Inferior parietal cortex (tissue), 1 donor: ENCODE results near the gene ATOX1.
"Not testable (repeated sequence)": the region's sequence is repeated elsewhere in the genome, so short reads cannot be mapped to it uniquely, and the experiment has no call there.

Source experiments
- DNase-seq: peaks from one replicate; pipeline ENCODE4 v3.0.0-alpha.2; 2016; ENCODE audit errors: extremely low spot score

The ATOX1 gene, protein sequence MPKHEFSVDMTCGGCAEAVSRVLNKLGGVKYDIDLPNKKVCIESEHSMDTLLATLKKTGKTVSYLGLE

DNA sequence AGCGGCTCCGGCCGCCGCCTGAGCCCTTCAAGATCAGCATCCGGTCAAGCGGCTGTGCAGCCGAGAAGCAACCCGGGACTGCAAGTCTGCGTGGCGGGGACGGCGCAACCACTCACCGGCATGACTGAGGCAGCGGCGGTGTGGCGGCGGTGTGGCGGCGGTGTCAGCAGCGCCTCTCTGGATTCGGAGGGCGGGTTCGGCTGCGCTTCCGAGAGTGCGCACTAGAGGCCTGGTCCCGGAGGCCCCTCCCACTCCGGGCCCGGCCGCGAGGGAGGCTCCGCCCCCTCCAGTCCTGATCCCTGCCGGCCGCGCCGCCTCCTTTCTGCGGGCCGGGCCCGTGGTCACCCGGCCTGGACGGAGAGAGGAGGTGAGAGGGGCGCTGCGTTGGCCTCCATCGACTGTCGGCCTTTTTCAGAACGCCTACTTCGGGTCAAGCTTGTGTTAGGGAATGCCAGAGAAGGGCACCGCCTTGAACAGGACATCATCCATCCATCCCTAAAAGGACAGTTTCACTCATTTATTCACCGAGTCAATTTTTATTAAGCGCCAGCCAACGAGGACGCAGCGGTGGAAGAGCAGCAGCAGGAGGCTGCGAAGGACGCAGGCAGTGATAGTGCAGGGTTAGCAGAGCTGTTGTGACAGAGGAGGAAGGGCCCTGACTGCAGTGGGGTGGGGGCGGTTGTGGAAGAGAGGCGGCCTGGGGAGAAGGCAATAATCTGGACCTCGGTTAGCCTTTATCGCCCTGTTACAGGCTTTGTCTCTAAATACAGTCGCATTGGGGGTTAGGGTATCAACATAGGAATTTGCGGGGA is at the start of gene ATOX1:
Gene ATOX1 (minus strand): TSS at position 202 of the 812 bp plus-strand sequence. CDS start 80 bp downstream, at position 122.
- DNase-seq: peak; percentile 92

GRCh38 chr5:151805414-151806223 is 47.2 kb upstream of the ATOX1 start:
- DNase-seq: no peak

DNA sequence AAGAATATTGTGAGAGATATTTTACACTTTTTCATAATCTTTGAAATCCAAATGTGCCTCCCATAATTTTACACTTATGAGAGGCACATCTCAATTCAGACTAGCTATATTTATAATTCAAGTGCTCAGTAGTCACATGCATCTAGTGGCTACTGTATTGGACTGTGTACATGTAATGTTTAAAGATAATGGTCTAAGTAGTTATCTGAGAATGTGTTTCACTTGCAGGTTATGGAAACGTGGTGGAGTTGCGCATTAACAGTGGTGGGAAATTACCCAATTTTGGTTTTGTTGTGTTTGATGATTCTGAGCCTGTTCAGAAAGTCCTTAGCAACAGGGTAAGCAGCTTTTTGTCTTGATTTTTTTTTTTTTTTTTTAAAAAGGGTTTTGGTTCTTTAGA is 42.1 kb upstream of the ATOX1 start:
- no peak for DNase-seq

GRCh38 chr5:151799407-151799806 is 41.0 kb upstream of the ATOX1 start:
- DNase-seq: no peak

DNA sequence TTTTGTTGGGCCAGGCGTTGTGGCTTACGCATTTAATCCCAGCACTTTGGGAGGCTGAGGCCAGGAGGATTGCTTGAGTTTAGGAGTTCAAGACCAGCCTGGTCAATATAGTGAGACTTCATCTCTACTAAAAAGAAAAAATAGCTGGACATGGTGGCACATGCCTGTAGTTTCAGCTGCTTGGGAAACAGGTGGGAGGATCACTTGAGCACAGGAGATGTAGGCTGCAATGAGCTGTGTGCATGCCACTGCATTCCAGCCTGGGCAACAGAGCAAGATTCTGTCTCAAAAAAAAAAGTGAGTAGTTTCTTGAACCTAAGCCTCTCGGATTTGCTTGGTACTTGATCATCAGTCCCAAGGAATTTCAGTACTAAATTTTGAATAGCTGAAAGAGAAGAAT is 40.2 kb upstream of the ATOX1 start:
- DNase-seq: no peak

DNA sequence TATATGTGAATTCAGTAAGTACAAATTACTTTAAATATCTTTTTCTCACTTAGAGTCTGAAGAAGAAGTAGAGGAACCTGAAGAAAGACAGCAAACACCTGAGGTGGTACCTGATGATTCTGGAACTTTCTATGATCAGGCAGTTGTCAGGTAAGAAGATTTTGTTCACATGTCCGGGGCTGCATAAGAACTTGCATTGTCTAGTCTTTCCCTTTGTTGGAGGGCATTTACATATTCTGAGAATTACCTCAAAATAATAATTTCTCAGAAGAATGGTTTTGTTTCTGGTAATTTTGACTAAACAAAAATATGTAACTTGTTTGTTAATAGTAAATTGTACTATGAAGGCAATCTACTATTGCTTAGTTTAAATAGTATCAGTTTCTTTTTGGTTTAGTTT is 37.0 kb upstream of the ATOX1 start:
- DNase-seq: no peak

- DNase-seq: no peak
These were observed 34.9 kb upstream of the ATOX1 start for GRCh38 chr5:151793358-151793757.

DNA sequence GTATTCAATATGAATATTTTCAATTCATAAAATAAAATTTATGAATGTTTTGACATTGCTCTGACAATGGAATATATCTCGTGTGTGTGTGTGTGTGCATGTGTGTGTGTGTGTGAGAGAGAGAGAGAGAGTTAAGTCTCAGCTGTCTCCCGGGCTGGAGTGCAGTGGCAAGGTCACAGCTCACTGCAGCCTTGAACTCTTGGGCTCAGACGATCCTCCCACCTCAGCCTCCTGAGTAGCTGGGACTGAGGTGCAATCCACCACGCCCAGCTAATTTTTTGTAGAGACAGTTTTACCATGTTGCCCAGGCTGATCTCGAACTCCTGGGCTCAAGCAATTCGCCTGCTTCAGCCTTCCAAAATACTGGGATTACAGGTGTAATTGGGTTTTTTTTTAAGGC is 29.4 kb upstream of the ATOX1 start:
- no peak for DNase-seq

DNA sequence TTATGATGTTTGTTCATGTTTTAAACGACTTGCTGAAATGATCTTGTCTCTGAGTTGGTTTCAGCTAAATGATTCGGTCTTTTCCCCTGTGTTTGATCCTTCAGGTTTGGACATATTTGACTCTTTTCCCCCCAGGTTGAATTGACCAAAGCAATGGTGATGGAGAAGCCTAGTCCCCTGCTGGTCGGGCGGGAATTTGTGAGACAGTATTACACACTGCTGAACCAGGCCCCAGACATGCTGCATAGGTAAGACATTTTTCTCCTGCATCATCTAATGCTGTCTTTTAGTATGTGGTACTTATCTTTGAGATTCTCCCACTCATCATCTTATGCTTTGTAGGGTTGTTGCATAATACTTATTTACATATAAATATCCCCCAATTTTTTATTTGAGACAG is 28.0 kb upstream of the ATOX1 start:
- DNase-seq: no peak

- DNase-seq: no peak
These were observed 25.7 kb upstream of the ATOX1 start for GRCh38 chr5:151784141-151784540.

GRCh38 chr5:151783664-151784063 is 25.2 kb upstream of the ATOX1 start:
- not testable (repeated sequence) for DNase-seq

GRCh38 chr5:151781201-151781600 is 22.8 kb upstream of the ATOX1 start:
- DNase-seq: no peak

- DNase-seq: no peak
These were observed 21.9 kb upstream of the ATOX1 start for GRCh38 chr5:151780348-151780747.

DNA sequence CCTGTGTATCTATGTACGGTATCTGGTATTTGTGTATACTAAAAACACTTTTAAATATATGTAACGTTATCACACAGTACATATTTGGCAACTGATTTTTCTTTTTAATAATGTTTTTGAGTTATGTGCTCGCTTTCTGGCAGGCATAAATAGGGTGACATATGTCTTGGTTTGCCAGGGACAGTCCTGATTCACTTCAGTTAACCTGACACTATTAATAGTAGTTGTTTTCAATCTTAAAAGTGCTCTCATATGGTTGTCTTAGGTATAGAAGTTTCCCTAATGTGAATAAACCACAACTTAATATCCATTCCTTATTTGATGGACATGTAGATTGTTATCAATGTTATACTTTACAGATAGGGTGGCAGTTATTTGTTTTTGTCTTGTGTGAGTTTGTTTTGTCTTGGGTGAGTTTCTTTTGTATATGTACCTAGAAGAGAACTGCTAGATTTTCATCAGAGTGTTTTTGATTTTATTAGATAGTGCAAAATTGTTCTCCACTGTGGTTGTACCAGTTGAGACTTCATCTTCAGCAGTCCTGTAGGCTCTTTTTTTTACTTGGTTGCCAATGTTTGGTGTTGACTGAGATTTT is 21.2 kb upstream of the ATOX1 start:
- DNase-seq: no peak

DNA sequence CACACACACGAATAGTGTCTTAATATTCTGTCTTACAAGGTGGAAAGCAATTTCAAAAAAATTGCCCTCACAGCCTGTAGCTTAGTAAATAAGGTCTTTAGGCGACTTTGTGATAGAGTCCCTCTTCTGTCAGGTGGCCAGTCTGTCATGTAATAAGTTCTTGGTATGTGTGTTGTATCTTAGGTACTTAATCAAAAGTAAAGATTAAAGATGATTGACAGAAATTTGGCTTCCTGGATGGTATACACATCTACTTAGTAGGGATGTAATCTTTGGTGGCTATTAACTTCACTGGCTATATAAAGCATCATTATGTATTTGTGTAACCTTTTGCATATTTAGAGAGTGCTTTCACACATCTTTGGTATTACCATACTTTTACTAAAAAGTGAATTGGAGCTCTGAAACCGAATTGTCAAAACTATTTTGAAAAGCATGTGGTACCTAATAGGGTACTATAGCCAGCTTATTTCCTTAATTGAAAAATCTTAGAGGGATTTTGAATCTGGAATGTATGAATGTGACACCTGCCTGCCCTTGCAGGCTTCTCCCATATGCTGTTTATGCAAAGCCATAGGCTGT is 16.7 kb upstream of the ATOX1 start:
- no peak for DNase-seq

GRCh38 chr5:151773951-151774350 is 15.5 kb upstream of the ATOX1 start:
- DNase-seq: no peak

GRCh38 chr5:151772846-151773561 is 14.6 kb upstream of the ATOX1 start:
- DNase-seq: peak; percentile 32

DNA sequence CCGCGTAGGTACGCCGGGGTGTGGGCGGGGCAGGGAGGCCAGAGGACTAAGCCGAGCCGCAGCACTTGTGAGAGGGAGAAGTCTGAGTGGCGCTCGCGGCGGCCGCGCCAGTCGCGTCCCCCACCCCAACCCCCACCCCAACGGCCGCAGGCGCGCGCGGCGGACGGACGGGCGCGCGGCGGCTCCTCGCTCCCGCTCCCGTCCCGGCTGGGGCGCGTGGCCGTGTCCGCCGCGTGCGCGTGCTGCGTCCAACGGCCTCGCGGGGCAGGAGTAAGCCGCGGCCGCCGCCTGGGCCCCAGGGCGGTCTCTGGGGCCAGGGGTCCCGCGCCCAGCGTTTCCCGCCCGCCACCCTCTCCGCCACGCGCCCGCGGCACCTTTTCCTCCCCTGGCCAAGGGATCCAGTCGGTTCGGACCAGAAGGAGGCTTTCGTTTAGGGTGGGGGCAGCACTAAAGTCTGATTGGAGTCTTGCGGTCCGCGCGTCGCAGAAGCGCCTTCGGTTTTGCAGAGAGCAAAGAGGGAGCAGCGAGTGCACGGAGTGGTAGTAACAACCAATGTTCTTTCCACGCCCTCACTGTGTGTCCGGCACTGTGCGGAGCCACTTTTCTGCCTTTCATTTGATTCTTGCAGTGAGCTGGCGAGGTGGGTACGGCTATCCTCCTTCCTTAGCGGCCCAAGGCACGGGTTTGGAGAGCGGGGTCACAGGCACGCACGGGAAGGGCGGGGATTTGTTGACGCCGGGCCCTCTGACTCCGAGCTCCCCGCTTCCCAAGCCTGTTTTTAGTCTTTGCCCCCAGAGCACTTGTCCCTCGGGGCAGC is 13.8 kb upstream of the ATOX1 start:
- peak; percentile 27 for DNase-seq

DNA sequence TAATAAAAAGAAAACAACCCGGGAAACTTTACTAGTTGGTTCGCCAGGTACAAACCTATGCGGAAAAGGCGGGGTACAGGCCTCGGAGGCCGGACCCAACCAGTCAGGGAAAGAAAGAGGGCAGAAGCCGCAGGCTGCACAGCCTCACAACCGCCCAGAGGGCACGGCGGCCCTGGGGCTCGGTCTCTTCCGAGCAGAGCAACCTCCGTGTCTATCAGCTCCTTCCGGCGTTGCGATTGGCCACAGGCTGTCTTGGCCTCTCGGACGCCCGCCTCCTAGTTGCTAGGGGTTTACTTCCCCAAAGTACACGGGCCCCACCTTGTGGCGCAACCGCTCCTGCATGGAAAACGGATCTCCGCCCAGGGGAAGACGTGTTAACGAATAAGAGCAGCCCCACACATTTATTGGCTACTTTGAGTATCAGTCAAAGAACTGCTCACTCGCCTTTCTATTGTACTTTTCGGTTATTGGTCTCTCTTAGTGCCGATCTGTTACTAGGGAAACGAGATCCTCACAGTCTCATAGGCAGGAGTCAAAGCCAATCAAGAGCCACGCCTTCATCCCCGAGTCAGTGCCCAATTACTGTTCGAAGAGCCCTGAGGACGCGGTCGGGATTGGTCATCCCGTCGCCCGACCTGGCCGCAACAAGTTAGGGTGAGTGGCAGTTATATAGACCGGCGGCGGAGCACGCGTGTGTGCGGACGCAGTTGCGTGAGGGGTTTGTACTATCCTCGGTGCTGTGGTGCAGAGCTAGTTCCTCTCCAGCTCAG is 13.0 kb upstream of the ATOX1 start, which contains the start of gene G3BP1:
Gene G3BP1 (plus strand): TSS at position 696 of the 770 bp plus-strand sequence. CDS start 14,667 bp downstream, outside the sequence.
- DNase-seq: peak; percentile 100
